C4-2B (cell line): ENCODE measurements around the gene CTIF.
"Not testable (repeated sequence)": the region's sequence is repeated elsewhere in the genome, so short reads cannot be mapped to it uniquely, and the experiment has no call there.

Experiments
- H3K27ac ChIP-seq: fragments of 450-650 bp; 2 replicates; pipeline ENCODE4 v1.5.1; 2017
- CTCF ChIP-seq: fragments of 450-650 bp; conservative IDR thresholded peaks from 2 replicates; pipeline ENCODE4 v1.5.1; 2017; ENCODE audit warnings: mild to moderate bottlenecking
- ZFX ChIP-seq: fragments of 450-650 bp; IDR thresholded peaks from 2 replicates; pipeline ENCODE4 v1.6.1; 2017

The CTIF gene

GRCh38 chr18:48502906-48503305 is 35.9 kb upstream of the CTIF start:
- TF ChIP-seq ZFX (no peak), CTCF (no peak)
- H3K27ac ChIP-seq = no peak overlapping the region

- no peak overlapping the region for H3K27ac ChIP-seq
- TF ChIP-seq ZFX = no peak
- no peak for TF ChIP-seq CTCF
Observed at GRCh38 chr18:48504819-48505218, 34.0 kb upstream of the CTIF start.

GRCh38 chr18:48506983-48507568 is 31.8 kb upstream of the CTIF start:
- H3K27ac ChIP-seq = not testable (repeated sequence)

GRCh38 chr18:48512498-48512897 is 26.3 kb upstream of the CTIF start:
- not testable (repeated sequence) for H3K27ac ChIP-seq

- TF ChIP-seq CTCF = no peak
- no peak for TF ChIP-seq ZFX
- no peak overlapping the region for H3K27ac ChIP-seq
Observed at GRCh38 chr18:48514786-48515185, 24.0 kb upstream of the CTIF start.

GRCh38 chr18:48517048-48517447 is 21.8 kb upstream of the CTIF start:
- TF ChIP-seq ZFX = no peak
- no peak for TF ChIP-seq CTCF
- H3K27ac ChIP-seq = no peak overlapping the region

- no peak overlapping the region for H3K27ac ChIP-seq
- TF ChIP-seq ZFX (no peak), CTCF (no peak)
Observed at GRCh38 chr18:48519431-48520100, 19.3 kb upstream of the CTIF start.

GRCh38 chr18:48521723-48522122 is 17.1 kb upstream of the CTIF start:
- no peak for TF ChIP-seq ZFX
- TF ChIP-seq CTCF = no peak
- no peak overlapping the region for H3K27ac ChIP-seq
